Prostate gland (tissue), 2 donors: ENCODE results near the gene GALT.

ENCODE experiments used
- POLR2A ChIP-seq: fragments of 450-650 bp; IDR thresholded peaks from one replicate; pipeline ENCODE4 v1.6.1; 2016; ENCODE audit warnings: antibody characterized with exemption, mild to moderate bottlenecking
- POLR2AphosphoS5 ChIP-seq: sonication (generic); formaldehyde crosslinking; IDR thresholded peaks from one replicate; pipeline ENCODE4 v1.6.1; 2017; ENCODE audit warnings: antibody characterized with exemption
- TF ChIP-seq, protein P1 (sequence below), 4 experiments: fragments of 200-600 bp in 2 of 4; fragments of 450-650 bp in 2 of 4; sonication (generic) in 2 of 4; IDR thresholded peaks; 1 replicate in 3 of 4; 2 replicates in 1 of 4; pipeline ENCODE4 v1.5.1; 2016 to 2019; ENCODE audit warnings: antibody characterized with exemption in 4 of 4, mild to moderate bottlenecking in 2 of 4, moderate library complexity in 2 of 4

DNA sequence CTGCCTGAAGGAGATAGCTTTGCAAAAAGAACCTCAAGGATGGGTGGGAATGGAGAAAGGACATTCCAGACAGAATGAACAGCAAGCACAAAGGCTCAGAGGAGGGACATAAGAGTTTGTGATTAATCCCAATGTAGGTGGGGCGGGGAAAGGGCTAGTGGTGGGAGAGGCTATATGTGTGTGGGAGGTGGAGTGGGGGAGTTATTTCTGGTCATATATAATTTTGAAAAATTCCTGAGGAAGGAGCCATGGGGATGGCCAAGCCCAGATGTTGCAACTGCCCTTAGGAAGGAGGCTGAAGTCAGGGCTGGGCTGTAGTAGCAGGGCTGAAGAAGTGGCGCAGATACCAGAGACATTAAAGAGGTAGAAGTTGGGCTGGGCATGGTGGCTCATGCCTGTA lies 29.4 kb downstream of the GALT start:
- TF ChIP-seq, protein P1, sequence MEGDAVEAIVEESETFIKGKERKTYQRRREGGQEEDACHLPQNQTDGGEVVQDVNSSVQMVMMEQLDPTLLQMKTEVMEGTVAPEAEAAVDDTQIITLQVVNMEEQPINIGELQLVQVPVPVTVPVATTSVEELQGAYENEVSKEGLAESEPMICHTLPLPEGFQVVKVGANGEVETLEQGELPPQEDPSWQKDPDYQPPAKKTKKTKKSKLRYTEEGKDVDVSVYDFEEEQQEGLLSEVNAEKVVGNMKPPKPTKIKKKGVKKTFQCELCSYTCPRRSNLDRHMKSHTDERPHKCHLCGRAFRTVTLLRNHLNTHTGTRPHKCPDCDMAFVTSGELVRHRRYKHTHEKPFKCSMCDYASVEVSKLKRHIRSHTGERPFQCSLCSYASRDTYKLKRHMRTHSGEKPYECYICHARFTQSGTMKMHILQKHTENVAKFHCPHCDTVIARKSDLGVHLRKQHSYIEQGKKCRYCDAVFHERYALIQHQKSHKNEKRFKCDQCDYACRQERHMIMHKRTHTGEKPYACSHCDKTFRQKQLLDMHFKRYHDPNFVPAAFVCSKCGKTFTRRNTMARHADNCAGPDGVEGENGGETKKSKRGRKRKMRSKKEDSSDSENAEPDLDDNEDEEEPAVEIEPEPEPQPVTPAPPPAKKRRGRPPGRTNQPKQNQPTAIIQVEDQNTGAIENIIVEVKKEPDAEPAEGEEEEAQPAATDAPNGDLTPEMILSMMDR (IDR thresholded peaks at IDR 0.05), result no peak
- no peak for TF ChIP-seq POLR2AphosphoS5
- TF ChIP-seq POLR2A, result no peak
